HG03103 (cell line): Measurements from ENCODE around the gene HECW1.
"Not testable (repeated sequence)": the region's sequence is repeated elsewhere in the genome, so short reads cannot be mapped to it uniquely, and the experiment has no call there.

Source experiments
- ATAC-seq: cut with Tn5 transposase; IDR thresholded peaks from one replicate; pipeline ENCODE4 v1.9.1; 2021; ENCODE audit warnings: low read depth; ENCODE audit not compliant: unreplicated experiment

The HECW1 gene

DNA sequence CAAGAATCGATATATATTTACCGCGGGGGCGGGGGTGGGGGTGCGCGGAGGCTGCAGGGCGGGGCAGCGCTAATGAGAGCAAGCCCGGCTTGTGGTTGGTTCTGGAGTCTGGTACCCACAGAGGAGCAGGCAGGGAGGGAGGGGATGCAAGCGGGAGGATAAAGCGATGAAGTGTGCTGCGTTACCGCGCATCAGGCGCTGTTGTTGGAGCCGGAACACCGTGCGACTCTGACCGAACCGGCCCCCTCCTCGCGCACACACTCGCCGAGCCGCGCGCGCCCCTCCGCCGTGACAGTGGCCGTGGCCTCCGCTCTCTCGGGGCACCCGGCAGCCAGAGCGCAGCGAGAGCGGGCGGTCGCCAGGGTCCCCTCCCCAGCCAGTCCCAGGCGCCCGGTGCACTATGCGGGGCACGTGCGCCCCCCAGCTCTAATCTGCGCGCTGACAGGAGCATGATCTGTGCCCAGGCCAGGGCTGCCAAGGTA is at the start of gene HECW1:
Gene HECW1, plus strand, starts transcription at position 189 of the 482 bp plus-strand sequence. CDS start 131,259 bp downstream, outside the sequence.
- no peak for ATAC-seq

GRCh38 chr7:43071604-43072003 is 40.8 kb upstream of the HECW1 start:
- ATAC-seq = no peak

DNA sequence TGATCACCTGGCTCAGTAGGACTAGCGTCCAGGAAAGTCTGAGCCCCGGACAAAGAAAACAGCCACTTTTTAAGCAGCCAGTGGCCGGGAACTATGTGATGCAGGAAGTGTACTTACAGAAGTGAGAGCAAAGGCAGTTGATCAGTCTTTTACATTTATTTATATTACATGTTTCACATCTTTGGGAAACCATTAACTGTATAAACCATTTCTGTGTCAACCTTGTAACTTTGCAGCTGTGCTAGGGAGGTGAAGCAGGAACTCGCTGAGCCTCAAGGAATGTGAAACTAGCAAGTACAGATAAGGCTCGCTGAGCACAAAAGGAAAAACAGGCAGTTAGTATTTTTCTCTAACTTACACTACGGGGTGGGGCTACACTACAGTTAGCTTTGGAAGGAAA is 39.9 kb upstream of the HECW1 start:
- no peak for ATAC-seq

DNA sequence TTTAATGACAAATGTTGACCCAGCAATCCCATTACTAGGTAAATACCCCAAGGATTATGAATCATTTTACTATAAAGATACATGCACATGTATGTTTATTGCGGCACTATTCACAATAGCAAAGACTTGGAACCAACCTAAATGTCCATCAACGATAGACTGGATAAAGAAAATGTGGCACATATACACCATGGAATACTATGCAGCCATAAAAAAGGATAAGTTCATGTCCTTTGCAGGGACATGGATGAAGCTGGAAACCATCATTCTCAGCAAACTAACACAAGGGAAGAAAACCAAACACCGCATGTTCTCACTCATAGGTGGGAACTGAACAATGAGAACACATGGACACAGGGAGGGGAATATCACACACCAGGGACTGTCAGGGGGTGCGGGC is 38.6 kb upstream of the HECW1 start:
- not testable (repeated sequence) for ATAC-seq

DNA sequence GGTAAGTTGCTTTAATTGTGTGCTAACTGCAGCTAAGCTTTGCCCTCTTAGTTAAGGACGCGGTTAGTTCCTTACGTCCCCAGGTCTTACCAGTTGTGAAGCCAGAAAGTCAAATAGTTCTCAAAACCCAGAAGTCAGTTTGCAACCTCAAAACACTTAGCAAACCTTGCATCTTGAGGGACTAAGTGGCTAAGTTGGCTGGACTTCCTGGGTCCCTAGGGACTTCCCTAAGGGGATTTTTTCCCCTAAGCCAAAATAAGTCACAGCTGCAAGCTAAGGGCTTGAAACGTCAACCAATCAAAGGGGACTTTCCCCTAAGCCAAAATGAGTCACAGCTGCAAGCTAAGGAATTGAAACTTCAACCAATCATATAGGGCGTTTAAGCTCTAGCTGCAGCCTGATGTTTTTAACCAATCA is 36.2 kb upstream of the HECW1 start:
- no peak for ATAC-seq

DNA sequence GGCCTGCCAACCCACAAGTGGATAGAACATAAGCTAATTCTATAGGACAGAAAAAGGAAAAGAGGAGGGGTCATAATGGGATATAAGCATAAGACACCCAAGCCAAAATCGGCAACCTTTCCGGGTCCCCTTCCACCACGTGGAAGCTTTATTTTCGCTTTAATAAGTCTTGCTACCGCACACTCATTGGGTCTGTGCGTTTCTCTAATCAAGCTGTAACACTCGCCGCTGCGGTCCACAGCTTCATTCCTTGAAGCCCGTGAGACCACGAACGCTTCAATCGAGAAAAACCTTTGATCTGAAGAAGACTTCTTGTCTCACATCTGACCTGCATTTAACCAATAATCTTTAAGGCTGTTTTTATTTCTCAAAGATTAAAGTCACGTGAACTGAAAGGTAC is 35.8 kb upstream of the HECW1 start:
- no peak for ATAC-seq

- ATAC-seq = no peak
Measured at GRCh38 chr7:43077285-43077684, 35.2 kb upstream of the HECW1 start.

GRCh38 chr7:43077732-43078391 is 34.6 kb upstream of the HECW1 start:
- no peak for ATAC-seq

- no peak for ATAC-seq
Measured at GRCh38 chr7:43078794-43079193, 33.7 kb upstream of the HECW1 start.

- ATAC-seq = no peak
Measured at GRCh38 chr7:43081603-43082002, 30.8 kb upstream of the HECW1 start.

DNA sequence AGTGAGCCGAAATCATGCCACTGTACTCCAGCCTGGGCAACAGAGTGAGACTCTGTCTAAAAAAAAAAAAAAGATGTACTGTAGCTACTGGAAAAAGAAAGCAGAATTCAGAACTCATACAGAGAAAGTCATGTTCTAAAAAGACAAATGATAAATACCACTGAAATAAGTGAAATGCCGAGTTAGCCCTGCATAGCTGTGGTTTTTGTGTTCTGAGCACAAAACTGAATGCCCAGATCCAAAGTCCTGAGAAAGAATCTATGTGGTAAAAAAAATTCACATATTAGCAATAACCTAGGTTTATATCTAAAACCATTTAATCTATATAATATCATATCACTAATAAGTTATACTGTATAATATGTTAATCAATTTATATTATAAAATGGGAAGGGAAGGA is 29.3 kb upstream of the HECW1 start:
- no peak for ATAC-seq

- no peak for ATAC-seq
Measured at GRCh38 chr7:43085017-43085416, 27.4 kb upstream of the HECW1 start.

- no peak for ATAC-seq
Measured at GRCh38 chr7:43085992-43086391, 26.5 kb upstream of the HECW1 start.

- no peak for ATAC-seq
Measured at GRCh38 chr7:43092819-43093218, 19.6 kb upstream of the HECW1 start.

DNA sequence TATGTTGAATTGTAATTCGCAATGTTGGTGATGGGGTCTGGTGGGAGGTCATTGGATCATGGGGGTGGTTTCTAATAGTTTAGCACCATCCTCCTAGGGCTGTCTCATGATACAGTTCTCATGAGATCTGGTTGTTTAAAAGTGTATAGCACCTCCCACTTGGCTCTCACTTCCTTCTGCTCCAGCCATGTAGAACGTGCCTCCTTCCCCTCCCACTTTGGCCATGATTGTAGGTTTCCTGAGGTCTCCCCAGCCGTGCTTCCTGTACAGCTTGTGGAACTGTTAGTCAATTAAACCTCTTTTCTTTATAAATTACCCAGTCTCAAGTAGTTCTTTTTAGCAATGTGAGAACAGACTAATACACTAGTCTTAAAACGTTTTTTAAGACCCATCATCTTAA is 15.6 kb upstream of the HECW1 start:
- no peak for ATAC-seq

DNA sequence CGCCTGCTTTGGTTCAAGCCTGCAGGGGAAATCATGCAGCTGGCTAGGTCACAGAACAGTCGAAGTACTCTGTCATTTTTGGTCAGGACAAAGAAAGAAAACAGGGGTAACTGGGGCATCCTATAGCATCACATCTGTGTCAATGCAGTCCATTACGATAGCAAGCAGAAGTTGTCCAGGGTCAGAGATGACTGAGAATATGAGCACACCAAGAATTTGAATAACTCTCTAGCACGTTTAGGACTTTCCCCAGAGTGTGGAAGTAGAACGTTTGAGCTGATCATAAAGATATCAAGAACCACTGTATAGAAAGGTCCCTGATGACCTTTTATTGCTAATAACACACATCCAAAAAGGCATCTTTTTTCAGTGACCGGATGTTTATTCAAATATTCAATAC is 12.7 kb upstream of the HECW1 start:
- no peak for ATAC-seq

DNA sequence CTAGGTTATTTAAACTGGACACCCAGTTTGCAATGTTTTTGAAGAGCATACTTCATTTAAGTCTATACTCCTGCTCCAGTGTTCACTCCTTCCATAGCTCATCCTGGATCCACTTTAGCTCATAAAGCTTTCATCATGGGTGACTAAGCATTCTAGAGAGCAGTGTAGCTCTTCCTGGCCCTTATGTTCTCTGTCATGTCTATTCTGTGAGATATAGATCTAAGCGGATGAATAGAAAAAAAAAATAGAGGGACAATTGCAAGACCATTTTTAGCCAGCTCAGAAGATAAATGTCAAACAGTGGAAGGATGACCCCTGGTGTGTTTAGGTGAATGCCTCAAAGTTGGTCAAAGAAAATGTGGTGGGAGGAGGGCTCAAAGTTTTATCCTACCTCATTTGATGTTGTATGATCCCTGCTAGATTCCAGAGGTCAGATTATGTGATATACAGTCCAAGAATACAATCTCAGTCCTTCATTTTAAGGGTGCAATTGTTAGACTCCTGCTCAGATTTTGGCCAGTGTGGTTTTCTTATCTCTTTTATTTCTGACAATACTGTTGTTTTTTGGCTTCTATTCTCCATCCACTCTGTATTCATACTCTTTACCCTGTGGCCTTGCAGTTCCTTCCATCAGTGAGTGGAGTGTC is 7.5 kb upstream of the HECW1 start:
- ATAC-seq = no peak

DNA sequence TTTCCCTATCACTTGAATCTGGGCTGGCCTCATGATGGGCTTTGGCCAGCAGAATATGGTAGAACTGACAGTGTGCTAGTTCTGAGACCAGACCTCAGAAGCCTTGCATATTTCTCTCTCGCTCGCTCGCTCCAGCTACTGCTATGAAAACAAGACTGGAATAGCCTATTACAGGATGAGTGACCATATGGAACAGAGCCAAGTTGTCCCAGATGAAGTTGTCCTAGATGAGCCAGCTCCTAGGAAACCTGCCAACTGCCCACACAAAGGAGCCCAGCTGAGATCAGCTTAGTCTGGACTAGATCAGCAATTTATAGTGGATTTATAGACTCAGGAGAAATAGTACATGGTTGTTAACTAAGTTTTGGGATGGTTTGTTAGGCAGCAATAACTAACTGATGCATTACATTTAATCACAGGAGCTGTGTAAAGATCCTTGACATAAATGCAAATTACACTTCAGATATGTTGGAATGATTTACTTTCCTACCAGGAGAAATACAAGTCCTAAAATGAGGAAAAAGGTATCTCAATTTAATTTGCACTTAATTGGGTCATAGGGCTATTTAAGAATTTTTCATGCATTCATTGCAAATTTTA is 6.8 kb upstream of the HECW1 start:
- no peak for ATAC-seq

DNA sequence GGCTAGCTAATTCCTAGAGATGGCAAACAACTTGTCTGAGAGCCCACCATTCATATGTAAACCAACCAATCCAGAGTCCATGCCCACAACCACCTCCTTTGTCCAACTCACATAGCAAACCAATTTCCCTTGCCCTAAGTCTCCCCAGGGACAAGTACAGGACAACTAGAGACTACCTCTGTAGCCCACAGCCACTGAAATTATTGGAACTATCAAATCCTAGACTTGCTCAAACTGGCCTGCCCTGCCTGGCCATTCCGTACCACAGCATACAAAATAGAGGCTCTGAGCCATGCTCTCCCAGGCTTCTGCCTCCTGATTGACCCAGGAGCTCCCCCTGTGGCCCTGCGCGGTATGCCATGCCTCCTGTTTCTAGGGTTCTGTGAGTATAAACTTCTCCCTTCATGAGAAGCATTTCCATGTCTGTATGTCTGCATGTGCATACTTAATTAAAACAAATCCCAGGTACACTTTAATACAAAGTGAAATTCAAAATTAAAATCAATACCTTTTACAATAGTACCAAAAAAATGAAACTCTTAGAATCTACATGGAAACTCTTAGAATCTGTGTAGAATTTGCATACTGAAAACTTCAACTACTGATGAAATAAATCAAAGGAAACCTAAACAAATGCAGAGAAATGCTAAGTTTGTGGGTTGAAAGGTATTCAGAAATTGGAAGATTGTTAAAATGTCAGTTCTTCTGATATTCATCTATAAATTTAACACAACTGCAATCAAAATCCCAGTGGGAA is 4.0 kb upstream of the HECW1 start:
- ATAC-seq = peak; percentile 77

DNA sequence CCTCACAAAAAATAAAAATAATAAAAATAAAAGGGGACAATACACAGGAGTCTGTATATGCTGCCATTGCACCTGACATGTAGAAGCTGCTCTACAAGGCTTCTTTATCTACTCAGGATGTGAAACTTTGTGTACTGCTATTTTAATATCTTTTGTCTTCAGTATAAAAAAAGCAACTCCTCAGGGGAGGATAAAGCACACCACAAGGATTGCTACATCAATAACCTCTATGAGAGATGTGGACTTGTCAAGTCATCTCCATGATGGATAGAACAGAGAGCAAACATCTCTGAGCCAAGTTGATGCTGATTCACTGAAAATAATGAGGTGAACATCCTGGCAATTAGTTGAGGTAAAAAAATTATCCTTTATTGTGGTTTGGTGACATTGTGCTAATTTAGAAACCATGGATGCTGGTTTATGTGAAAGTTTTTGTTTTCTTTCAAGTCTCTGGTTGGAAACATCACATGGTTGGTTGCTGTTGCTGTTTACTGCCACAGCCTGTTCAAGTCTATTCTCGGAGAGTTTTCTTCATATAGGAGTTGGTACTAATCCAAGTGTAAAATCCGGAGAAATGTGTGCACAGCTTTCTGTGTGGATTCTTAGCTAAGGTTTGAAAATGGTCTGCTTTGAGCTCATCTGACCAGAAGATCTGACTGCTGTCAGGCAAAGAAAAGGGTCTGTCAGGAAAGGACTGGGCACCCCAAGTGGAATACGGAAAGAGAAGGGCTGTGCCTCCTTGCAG is 1.5 kb upstream of the HECW1 start:
- ATAC-seq = no peak
